Duodenal mucosa (tissue), 2 donors: Measurements from ENCODE around the gene CHD6.

Source experiments
- H3K27ac ChIP-seq: one replicate; pipeline ENCODE4 v1.7.0; 2013; ENCODE audit warnings: low read depth, low read length
- H3K27me3 ChIP-seq, 2 donors: one replicate each; pipeline ENCODE4 v1.7.0; 2013; ENCODE audit warnings: low read length in 2 of 2, control low read depth in 1 of 2; ENCODE audit not compliant: insufficient read depth in 2 of 2, control insufficient read depth in 1 of 2
- H3K36me3 ChIP-seq, 2 donors: one replicate each; pipeline ENCODE4 v1.7.0; 2013; ENCODE audit warnings: low read length in 2 of 2, control low read depth in 1 of 2; ENCODE audit not compliant: insufficient read depth in 2 of 2, control insufficient read depth in 1 of 2
- H3K4me1 ChIP-seq, 2 donors: one replicate each; pipeline ENCODE4 v1.7.0; 2013; ENCODE audit warnings: low read length in 2 of 2, control low read depth in 1 of 2; ENCODE audit not compliant: insufficient read depth in 2 of 2, control insufficient read depth in 1 of 2
- H3K4me3 ChIP-seq, 2 donors: one replicate each; pipeline ENCODE4 v1.7.0; 2013; ENCODE audit warnings: low read length in 2 of 2, low read depth in 1 of 2
- H3K9ac ChIP-seq, 2 donors: one replicate each; pipeline ENCODE4 v1.7.0; 2013; ENCODE audit warnings: low read length in 2 of 2, low read depth in 1 of 2
- H3K9me3 ChIP-seq, 2 donors: one replicate each; pipeline ENCODE4 v1.7.0; 2013; ENCODE audit warnings: low read length in 2 of 2, control low read depth in 1 of 2; ENCODE audit not compliant: control insufficient read depth in 1 of 2

The CHD6 gene

GRCh38 chr20:41424011-41424410, 194.2 kb downstream of the CHD6 start:
- H3K36me3 ChIP-seq, result peaks cover 28 to 45% of the 10 kb centered on the region in 2 donors

GRCh38 chr20:41422953-41423352, 195.2 kb downstream of the CHD6 start:
- Histone ChIP-seq H3K9me3 (no peaks in the 10 kb centered on the region), H3K27me3 (no peaks in the 10 kb centered on the region), H3K4me1 (peaks cover 8 to 10% of the 10 kb centered on the region in 2 donors), H3K4me3 (no peak overlapping the region), H3K9ac (no peak overlapping the region), H3K36me3 (peaks cover 23 to 48% of the 10 kb centered on the region in 2 donors), H3K27ac (no peak overlapping the region)

More at GRCh38 chr20:41424011-41424410, 194.2 kb downstream of the CHD6 start:
- Histone ChIP-seq H3K4me3 (no peak overlapping the region), H3K9ac (no peak overlapping the region), H3K27ac (no peak overlapping the region), H3K27me3 (no peaks in the 10 kb centered on the region), H3K9me3 (no peaks in the 10 kb centered on the region), H3K4me1 (peaks cover 8 to 10% of the 10 kb centered on the region in 2 donors)

GRCh38 chr20:41418739-41419293, 199.4 kb downstream of the CHD6 start:
- H3K9ac ChIP-seq, result no peak overlapping the region
- no peak overlapping the region for H3K4me3 ChIP-seq
- H3K4me1 ChIP-seq, result no peaks in the 10 kb centered on the region
- no peaks in the 10 kb centered on the region for H3K9me3 ChIP-seq
- H3K27ac ChIP-seq, result no peak overlapping the region
- H3K27me3 ChIP-seq, result no peaks in the 10 kb centered on the region
- peaks cover 53 to 75% of the 10 kb centered on the region in 2 donors for H3K36me3 ChIP-seq

- no peaks in the 10 kb centered on the region for H3K4me1 ChIP-seq
- no peak overlapping the region for H3K4me3 ChIP-seq
- no peaks in the 10 kb centered on the region for H3K27me3 ChIP-seq
- H3K9me3 ChIP-seq, result no peaks in the 10 kb centered on the region
- no peak overlapping the region for H3K27ac ChIP-seq
- peaks cover 50 to 82% of the 10 kb centered on the region in 2 donors for H3K36me3 ChIP-seq
- no peak overlapping the region for H3K9ac ChIP-seq
These were observed 200.1 kb downstream of the CHD6 start for GRCh38 chr20:41418031-41418430.

GRCh38 chr20:41415191-41415590, 203.0 kb downstream of the CHD6 start:
- H3K27me3 ChIP-seq, result no peaks in the 10 kb centered on the region
- H3K9ac ChIP-seq, result no peak overlapping the region
- H3K27ac ChIP-seq, result no peak overlapping the region
- no peaks in the 10 kb centered on the region for H3K9me3 ChIP-seq
- H3K4me3 ChIP-seq, result no peak overlapping the region
- H3K4me1 ChIP-seq, result no peaks in the 10 kb centered on the region
- peaks cover 35 to 80% of the 10 kb centered on the region in 2 donors for H3K36me3 ChIP-seq

- no peak overlapping the region for H3K4me3 ChIP-seq
- no peaks in the 10 kb centered on the region for H3K27me3 ChIP-seq
- H3K9me3 ChIP-seq, result no peaks in the 10 kb centered on the region
- peaks cover 38 to 83% of the 10 kb centered on the region in 2 donors for H3K36me3 ChIP-seq
- H3K4me1 ChIP-seq, result peaks cover 0 to 5% of the 10 kb centered on the region in 2 donors
- H3K9ac ChIP-seq, result no peak overlapping the region
- H3K27ac ChIP-seq, result no peak overlapping the region
These were observed 205.0 kb downstream of the CHD6 start for GRCh38 chr20:41413169-41413568.

- peaks cover 0 to 5% of the 10 kb centered on the region in 2 donors for H3K4me1 ChIP-seq
- no peaks in the 10 kb centered on the region for H3K27me3 ChIP-seq
- peaks cover 40 to 82% of the 10 kb centered on the region in 2 donors for H3K36me3 ChIP-seq
- no peak overlapping the region for H3K9ac ChIP-seq
- no peaks in the 10 kb centered on the region for H3K9me3 ChIP-seq
- H3K27ac ChIP-seq, result no peak overlapping the region
- H3K4me3 ChIP-seq, result no peak overlapping the region
These were observed 205.7 kb downstream of the CHD6 start for GRCh38 chr20:41412324-41413120.

GRCh38 chr20:41411391-41411847, 206.8 kb downstream of the CHD6 start:
- Histone ChIP-seq H3K9ac (no peak overlapping the region), H3K9me3 (no peaks in the 10 kb centered on the region), H3K27ac (no peak overlapping the region), H3K4me1 (peaks cover 0 to 5% of the 10 kb centered on the region in 2 donors), H3K4me3 (no peak overlapping the region), H3K36me3 (peaks cover 46 to 86% of the 10 kb centered on the region in 2 donors), H3K27me3 (no peaks in the 10 kb centered on the region)

- no peaks in the 10 kb centered on the region for H3K27me3 ChIP-seq
- no peak overlapping the region for H3K9ac ChIP-seq
- no peak overlapping the region for H3K27ac ChIP-seq
- H3K36me3 ChIP-seq, result peaks cover 39 to 86% of the 10 kb centered on the region in 2 donors
- peaks cover 0 to 5% of the 10 kb centered on the region in 2 donors for H3K4me1 ChIP-seq
- no peak overlapping the region for H3K4me3 ChIP-seq
- no peaks in the 10 kb centered on the region for H3K9me3 ChIP-seq
These were observed 209.2 kb downstream of the CHD6 start for GRCh38 chr20:41408986-41409385.

- no peak overlapping the region for H3K27ac ChIP-seq
- no peaks in the 10 kb centered on the region for H3K27me3 ChIP-seq
- H3K9ac ChIP-seq, result no peak overlapping the region
- H3K4me1 ChIP-seq, result peaks cover 0 to 5% of the 10 kb centered on the region in 2 donors
- no peaks in the 10 kb centered on the region for H3K9me3 ChIP-seq
- H3K4me3 ChIP-seq, result no peak overlapping the region
- H3K36me3 ChIP-seq, result peaks cover 38 to 86% of the 10 kb centered on the region in 2 donors
These were observed 209.9 kb downstream of the CHD6 start for GRCh38 chr20:41408156-41408794.
